HCT116 (cell line): ENCODE data around the gene RAB27A. TPM values are rescaled to one million over a fixed set of nuclear protein-coding genes. Genes with fewer than 3 reads are reported as not detected.

ENCODE experiments used
- ATAC-seq: fragments of 200-7000 bp; cut with Tn5 transposase; 2 replicates; pipeline ENCODE4 v1.9.1; 2020; ENCODE audit warnings: mild to moderate bottlenecking, moderate library complexity
- BruUV-seq: library from RNA; stranded (reverse); fragments of 400-500 nt; replicated peaks from 2 replicates; lab custom pipeline; 2021; lab: Mats Ljungman, UMichigan
- CTCF ChIA-PET: fragments of 300-600 bp; sonication (Branson Sonifier 250); formaldehyde crosslinking; loops from one replicate; lab custom pipeline; 2021; ENCODE audit warnings: antibody characterized with exemption; lab: Charles Lee
- POLR2A ChIA-PET: fragments of 300-600, 350-600 bp; sonication (Branson Sonifier 250); formaldehyde crosslinking; loops from one replicate; lab custom pipeline; 2021; ENCODE audit warnings: antibody characterized with exemption; lab: Charles Lee
- RAD21 ChIA-PET, 2 experiments: fragments of 300-600 bp; sonication (Branson Sonifier 250); formaldehyde crosslinking; loops; one replicate each; lab custom pipeline; 2023; ENCODE audit warnings: low total read pairs in 2 of 2; ENCODE audit not compliant: uncharacterized antibody in 2 of 2, unreplicated experiment in 2 of 2, low non-redundant PET in 1 of 2; lab: Charles Lee
- DNase-seq: peaks from one replicate; pipeline ENCODE4 v3.0.0-alpha.2; 2010; ENCODE audit warnings: low read depth, low spot score
- H2AFZ ChIP-seq: fragments of 200-600 bp; shearing (Covaris generic), sonication (generic); 2 replicates; pipeline ENCODE4 v1.6.1; 2017; ENCODE audit warnings: low read depth, mixed run types, mixed read lengths, antibody characterized with exemption, low read length; ENCODE audit not compliant: poor library complexity, severe bottlenecking
- H3K27ac ChIP-seq: 2 replicates; pipeline ENCODE4 v1.5.1; 2012; ENCODE audit warnings: low read depth, low read length
- H3K27me3 ChIP-seq: fragments of 200-600 bp; sonication (generic); 2 replicates; pipeline ENCODE4 v1.6.1; 2016; ENCODE audit warnings: mixed run types, low read length, mixed read lengths; ENCODE audit not compliant: insufficient read depth
- H3K36me3 ChIP-seq, 2 experiments: fragments of 200-500 bp in 1 of 2; fragments of 200-600 bp in 1 of 2; sonication (Bioruptor generic) in 1 of 2; sonication (generic) in 1 of 2; 2 replicates each; pipeline versions ENCODE4 v1.5.1 to v1.6.1; 2014 to 2016; ENCODE audit warnings: low read length in 2 of 2, inconsistent platforms in 1 of 2, mixed read lengths in 1 of 2, mixed run types in 1 of 2; ENCODE audit not compliant: insufficient read depth in 2 of 2, control insufficient read depth in 1 of 2
- H3K4me1 ChIP-seq, 2 experiments: fragments of 200-600 bp in 1 of 2; sonication (generic) in 1 of 2; 2 replicates each; pipeline versions ENCODE4 v1.5.1 to v1.6.1; 2012 to 2017; ENCODE audit warnings: low read length in 2 of 2, inconsistent platforms in 1 of 2, mild to moderate bottlenecking in 1 of 2, mixed read lengths in 1 of 2, mixed run types in 1 of 2, moderate library complexity in 1 of 2; ENCODE audit not compliant: insufficient read depth in 2 of 2, control insufficient read depth in 1 of 2
- H3K4me2 ChIP-seq: fragments of 200-600 bp; sonication (generic); 2 replicates; pipeline ENCODE4 v1.6.1; 2017; ENCODE audit warnings: mixed run types, low read length, mixed read lengths
- H3K4me3 ChIP-seq, 2 experiments: fragments of 200-600 bp in 1 of 2; sonication (generic) in 1 of 2; replicated peaks in 1 of 2; 2 replicates each; pipeline ENCODE4 v1.5.1; 2011 to 2016; ENCODE audit warnings: low read length in 2 of 2, control low read depth in 1 of 2, low read depth in 1 of 2, mild to moderate bottlenecking in 1 of 2, mixed read lengths in 1 of 2, mixed run types in 1 of 2
- H3K79me2 ChIP-seq: fragments of 200-600 bp; sonication (generic); 2 replicates; pipeline ENCODE4 v1.6.1; 2017; ENCODE audit warnings: mild to moderate bottlenecking, mixed run types, low read length, moderate library complexity, mixed read lengths; ENCODE audit not compliant: insufficient read depth
- H3K9ac ChIP-seq: fragments of 200-600 bp; sonication (generic); 2 replicates; pipeline ENCODE4 v1.6.1; 2016; ENCODE audit warnings: low read length, mixed read lengths
- H3K9me2 ChIP-seq: fragments of 200-600 bp; sonication (generic), shearing (Covaris generic); 2 replicates; pipeline ENCODE4 v1.6.1; 2017; ENCODE audit warnings: mixed run types, mild to moderate bottlenecking, moderate library complexity; ENCODE audit not compliant: insufficient read depth
- H3K9me3 ChIP-seq, 2 experiments: fragments of 200-500 bp in 1 of 2; fragments of 200-600 bp in 1 of 2; sonication (Bioruptor generic) in 1 of 2; sonication (generic) in 1 of 2; 2 replicates each; pipeline ENCODE4 v1.6.1; 2014 to 2017; ENCODE audit warnings: low read length in 2 of 2, mixed read lengths in 2 of 2, inconsistent platforms in 1 of 2, low read depth in 1 of 2, mild to moderate bottlenecking in 1 of 2, mixed run types in 1 of 2, moderate library complexity in 1 of 2; ENCODE audit not compliant: control insufficient read depth in 1 of 2, insufficient read depth in 1 of 2
- H4K20me1 ChIP-seq: fragments of 200-600 bp; sonication (generic), shearing (Covaris generic); 2 replicates; pipeline ENCODE4 v1.6.1; 2017; ENCODE audit warnings: mixed run types, mild to moderate bottlenecking, moderate library complexity; ENCODE audit not compliant: insufficient read depth
- CBX3 ChIP-seq: IDR thresholded peaks from 2 replicates; pipeline ENCODE4 v1.6.1; 2012; ENCODE audit warnings: low read depth
- EGR1 ChIP-seq: IDR thresholded peaks from 2 replicates; pipeline ENCODE4 v1.6.1; 2012; ENCODE audit warnings: low read depth
- EZH2 ChIP-seq: fragments of 200-600 bp; sonication (generic); IDR thresholded peaks from 2 replicates; pipeline ENCODE4 v1.6.1; 2017; ENCODE audit warnings: antibody characterized with exemption, mixed run types
- EZH2phosphoT487 ChIP-seq: fragments of 200-600 bp; IDR thresholded peaks from 2 replicates; pipeline ENCODE4 v1.6.1; 2018; ENCODE audit warnings: antibody characterized with exemption, borderline replicate concordance
- JUND ChIP-seq: IDR thresholded peaks from 2 replicates; pipeline ENCODE4 v1.6.1; 2012
- POLR2AphosphoS5 ChIP-seq: IDR thresholded peaks from 2 replicates; pipeline ENCODE4 v1.6.1; 2011; ENCODE audit warnings: mild to moderate bottlenecking, low read depth, low read length, moderate library complexity
- RAD21 ChIP-seq: IDR thresholded peaks from 2 replicates; pipeline ENCODE4 v1.6.1; 2012; ENCODE audit warnings: low read depth, mild to moderate bottlenecking
- SRF ChIP-seq: IDR thresholded peaks from 2 replicates; pipeline ENCODE4 v1.6.1; 2012; ENCODE audit warnings: low read depth
- TCF7L2 ChIP-seq: IDR thresholded peaks from 2 replicates; pipeline ENCODE4 v1.7.0; 2011; ENCODE audit warnings: borderline replicate concordance, inconsistent platforms; ENCODE audit not compliant: insufficient read depth, insufficient read length; ENCODE audit errors: extremely low read depth
- ZBTB33 ChIP-seq: IDR thresholded peaks from 2 replicates; pipeline ENCODE4 v1.6.1; 2011; ENCODE audit warnings: mild to moderate bottlenecking, low read length, moderate library complexity; ENCODE audit not compliant: insufficient replicate concordance; ENCODE audit errors: extremely low read depth
- ZNF274 ChIP-seq: fragments of 200-500 bp; sonication (Bioruptor generic); IDR thresholded peaks from 2 replicates; pipeline ENCODE4 v1.6.1; 2014; ENCODE audit warnings: mild to moderate bottlenecking, low read depth, low read length, inconsistent platforms
- intact Hi-C: fragments of 100-400 bp; cut with micrococcal nuclease; formaldehyde crosslinking; loops from 2 replicates; pipeline ENCODE4 v1.10.0; 2022
- total RNA-seq: library from RNA; stranded (reverse); gene quantifications from one replicate; pipeline ENCODE4 v1.2.1, GENCODE V29; 2021; ENCODE audit not compliant: unreplicated experiment

The RAB27A gene
- total RNA-seq, 1 experiment from 2014 or later: 8.8 TPM

- ChIA-PET CTCF (no interaction called here), RAD21 (no interaction called here), POLR2A (no interaction called here)
- H3K27me3 ChIP-seq: no peaks in the 10 kb centered on the region
- ATAC-seq (no peak), DNase-seq (no peak)
- H3K4me3 ChIP-seq: no peak overlapping the region
- no peak overlapping the region for H3K9ac ChIP-seq
- H3K79me2 ChIP-seq: no peaks in the 10 kb centered on the region
- no peaks in the 10 kb centered on the region for H4K20me1 ChIP-seq
- H2AFZ ChIP-seq: no peak overlapping the region
- H3K9me2 ChIP-seq: no peaks in the 10 kb centered on the region
- intact Hi-C loops: no loop called here
- H3K27ac ChIP-seq: no peak overlapping the region
- TF ChIP-seq EZH2: no peak
- no peak for TF ChIP-seq EGR1
- TF ChIP-seq CBX3: no peak
- no peak for TF ChIP-seq POLR2AphosphoS5
- TF ChIP-seq JUND: no peak
- no peak for TF ChIP-seq SRF
- TF ChIP-seq RAD21: no peak
- TF ChIP-seq EZH2phosphoT487: no peak
- no peak for TF ChIP-seq ZBTB33
- TF ChIP-seq TCF7L2: no peak
- TF ChIP-seq ZNF274: no peak
- BruUV-seq: no TSS peak
- no peaks in the 10 kb centered on the region for H3K9me3 ChIP-seq
- no peak overlapping the region for H3K4me2 ChIP-seq
- no peaks in the 10 kb centered on the region for H3K4me1 ChIP-seq
- no peaks in the 10 kb centered on the region for H3K36me3 ChIP-seq
Observed at GRCh38 chr15:55234104-55234799, 55.4 kb downstream of the RAB27A start.
